Measurements from ENCODE around the gene ARID1B.

DNA sequence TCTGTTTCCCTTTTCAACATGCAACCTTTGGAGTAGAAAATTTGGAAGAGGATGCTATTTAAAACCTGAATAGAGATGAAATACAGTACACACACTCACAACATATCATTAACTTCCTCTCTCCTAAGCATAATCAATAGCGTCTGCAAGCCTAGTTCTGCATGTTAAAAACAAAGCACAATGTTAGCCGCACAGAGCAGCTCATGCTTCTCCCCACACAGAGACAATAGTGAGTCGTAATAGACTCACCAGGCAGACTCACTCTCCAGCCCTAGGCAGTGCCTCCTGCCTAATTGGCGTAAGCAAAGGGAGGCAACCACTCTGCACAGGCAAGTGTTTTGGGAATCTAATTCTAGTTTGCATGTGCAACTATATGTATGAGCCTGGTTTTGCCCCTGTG is 45.8 kb upstream of the ARID1B start:
- TF ChIP-seq ZFP30 (CRISPR knock-in tag; IDR thresholded peaks at IDR 0.05; ENCODE audit: borderline replicate concordance) = no peak
- TF ChIP-seq HMGN3 (IDR thresholded peaks at IDR 0.05; ENCODE audit: borderline replicate concordance, extremely low read depth, insufficient read length, low read depth, low read length) = no peak
- TF ChIP-seq POLR2A (conservative IDR thresholded peaks at IDR 0.05) = no peak
- TF ChIP-seq ZBTB8A (IDR thresholded peaks at IDR 0.05; ENCODE audit: partially characterized antibody) = no peak
- no peak for TF ChIP-seq CREM (IDR thresholded peaks at IDR 0.05; ENCODE audit: low read depth)
- no peak for TF ChIP-seq ELF1 (tag; IDR thresholded peaks at IDR 0.05)
- TF ChIP-seq, protein P1, sequence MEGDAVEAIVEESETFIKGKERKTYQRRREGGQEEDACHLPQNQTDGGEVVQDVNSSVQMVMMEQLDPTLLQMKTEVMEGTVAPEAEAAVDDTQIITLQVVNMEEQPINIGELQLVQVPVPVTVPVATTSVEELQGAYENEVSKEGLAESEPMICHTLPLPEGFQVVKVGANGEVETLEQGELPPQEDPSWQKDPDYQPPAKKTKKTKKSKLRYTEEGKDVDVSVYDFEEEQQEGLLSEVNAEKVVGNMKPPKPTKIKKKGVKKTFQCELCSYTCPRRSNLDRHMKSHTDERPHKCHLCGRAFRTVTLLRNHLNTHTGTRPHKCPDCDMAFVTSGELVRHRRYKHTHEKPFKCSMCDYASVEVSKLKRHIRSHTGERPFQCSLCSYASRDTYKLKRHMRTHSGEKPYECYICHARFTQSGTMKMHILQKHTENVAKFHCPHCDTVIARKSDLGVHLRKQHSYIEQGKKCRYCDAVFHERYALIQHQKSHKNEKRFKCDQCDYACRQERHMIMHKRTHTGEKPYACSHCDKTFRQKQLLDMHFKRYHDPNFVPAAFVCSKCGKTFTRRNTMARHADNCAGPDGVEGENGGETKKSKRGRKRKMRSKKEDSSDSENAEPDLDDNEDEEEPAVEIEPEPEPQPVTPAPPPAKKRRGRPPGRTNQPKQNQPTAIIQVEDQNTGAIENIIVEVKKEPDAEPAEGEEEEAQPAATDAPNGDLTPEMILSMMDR (IDR thresholded peaks at IDR 0.05 in 2 of 3, conservative IDR thresholded peaks at IDR 0.05 in 1 of 3; ENCODE audit: insufficient read depth in 2 of 3, low read depth in 1 of 3, low read length in 3 of 3) = no peak
- TF ChIP-seq, protein P2, sequence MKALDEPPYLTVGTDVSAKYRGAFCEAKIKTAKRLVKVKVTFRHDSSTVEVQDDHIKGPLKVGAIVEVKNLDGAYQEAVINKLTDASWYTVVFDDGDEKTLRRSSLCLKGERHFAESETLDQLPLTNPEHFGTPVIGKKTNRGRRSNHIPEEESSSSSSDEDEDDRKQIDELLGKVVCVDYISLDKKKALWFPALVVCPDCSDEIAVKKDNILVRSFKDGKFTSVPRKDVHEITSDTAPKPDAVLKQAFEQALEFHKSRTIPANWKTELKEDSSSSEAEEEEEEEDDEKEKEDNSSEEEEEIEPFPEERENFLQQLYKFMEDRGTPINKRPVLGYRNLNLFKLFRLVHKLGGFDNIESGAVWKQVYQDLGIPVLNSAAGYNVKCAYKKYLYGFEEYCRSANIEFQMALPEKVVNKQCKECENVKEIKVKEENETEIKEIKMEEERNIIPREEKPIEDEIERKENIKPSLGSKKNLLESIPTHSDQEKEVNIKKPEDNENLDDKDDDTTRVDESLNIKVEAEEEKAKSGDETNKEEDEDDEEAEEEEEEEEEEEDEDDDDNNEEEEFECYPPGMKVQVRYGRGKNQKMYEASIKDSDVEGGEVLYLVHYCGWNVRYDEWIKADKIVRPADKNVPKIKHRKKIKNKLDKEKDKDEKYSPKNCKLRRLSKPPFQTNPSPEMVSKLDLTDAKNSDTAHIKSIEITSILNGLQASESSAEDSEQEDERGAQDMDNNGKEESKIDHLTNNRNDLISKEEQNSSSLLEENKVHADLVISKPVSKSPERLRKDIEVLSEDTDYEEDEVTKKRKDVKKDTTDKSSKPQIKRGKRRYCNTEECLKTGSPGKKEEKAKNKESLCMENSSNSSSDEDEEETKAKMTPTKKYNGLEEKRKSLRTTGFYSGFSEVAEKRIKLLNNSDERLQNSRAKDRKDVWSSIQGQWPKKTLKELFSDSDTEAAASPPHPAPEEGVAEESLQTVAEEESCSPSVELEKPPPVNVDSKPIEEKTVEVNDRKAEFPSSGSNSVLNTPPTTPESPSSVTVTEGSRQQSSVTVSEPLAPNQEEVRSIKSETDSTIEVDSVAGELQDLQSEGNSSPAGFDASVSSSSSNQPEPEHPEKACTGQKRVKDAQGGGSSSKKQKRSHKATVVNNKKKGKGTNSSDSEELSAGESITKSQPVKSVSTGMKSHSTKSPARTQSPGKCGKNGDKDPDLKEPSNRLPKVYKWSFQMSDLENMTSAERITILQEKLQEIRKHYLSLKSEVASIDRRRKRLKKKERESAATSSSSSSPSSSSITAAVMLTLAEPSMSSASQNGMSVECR (CRISPR knock-in tag; IDR thresholded peaks at IDR 0.05) = no peak
- TF ChIP-seq XRCC5 (IDR thresholded peaks at IDR 0.05; ENCODE audit: low read depth, low read length) = no peak
